Pulmonary artery endothelial cell (primary cell): ENCODE data around the gene TDO2. TPM values are rescaled to one million over a fixed set of nuclear protein-coding genes. Genes with fewer than 3 reads are reported as not detected.

ENCODE experiments used
- DNase-seq: peaks from one replicate; pipeline ENCODE4 v3.0.0-alpha.2; 2011; ENCODE audit warnings: low read depth, low spot score
- total RNA-seq: library from RNA; depleted of rRNA; stranded (reverse); fragments of >200 nt; gene quantifications from 2 replicates; pipeline ENCODE4 v1.2.3, GENCODE V29; 2014

TDO2 gene
- total RNA-seq, 1 donor from 2014 or later, result not detected

DNA sequence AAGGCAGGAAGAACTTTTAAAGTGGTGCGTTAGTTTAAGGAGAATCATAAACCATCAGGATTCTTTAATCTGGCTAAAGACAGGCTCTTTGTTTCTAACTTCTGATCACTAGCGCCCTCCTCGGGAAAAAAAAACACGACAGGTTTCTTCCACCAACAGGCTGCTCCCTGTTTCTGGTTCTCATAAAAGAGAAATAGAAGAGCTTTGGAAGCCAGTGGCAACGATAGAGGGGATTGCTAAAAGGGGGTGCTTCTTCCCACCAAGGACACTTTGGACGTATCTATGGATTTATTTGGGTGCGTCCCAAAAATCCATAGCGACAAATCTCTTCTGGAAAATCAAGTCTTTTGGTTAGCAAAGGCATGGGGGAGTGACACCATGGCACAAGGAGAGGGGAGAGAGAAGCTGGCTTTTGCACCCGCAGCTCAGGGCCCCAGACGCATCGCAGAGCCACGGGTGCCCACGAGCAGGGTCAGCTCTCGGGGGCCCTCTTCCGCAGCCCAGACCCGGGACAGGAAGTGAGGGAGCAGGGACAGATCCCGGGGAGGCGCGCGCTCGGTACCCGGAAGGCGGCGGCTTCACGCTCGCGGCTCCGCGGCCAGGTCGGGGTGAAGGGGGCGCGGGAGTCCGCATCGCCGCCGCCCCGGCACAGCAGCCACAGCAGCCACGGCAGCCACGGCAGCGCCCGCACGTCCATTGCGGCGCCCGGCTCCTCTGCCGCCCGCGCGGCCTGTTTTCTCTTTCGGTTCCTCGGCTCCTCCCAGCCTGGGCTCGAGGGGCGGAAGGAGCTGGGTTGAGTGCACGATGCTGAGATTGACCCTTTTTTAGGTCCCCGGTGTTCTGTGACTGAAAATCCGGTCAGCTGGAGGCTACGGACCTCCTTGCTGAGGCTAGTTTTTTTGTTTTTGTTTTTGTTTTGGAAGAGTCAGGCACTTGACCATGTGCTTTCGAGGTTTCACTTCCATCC is 49.9 kb downstream of the TDO2 start, which contains the start of gene CTSO:
Gene CTSO (minus strand): TSS at position 716 of the 967 bp plus-strand sequence. CDS start 19 bp downstream, at position 697.
- DNase-seq, result peak; percentile 41

DNA sequence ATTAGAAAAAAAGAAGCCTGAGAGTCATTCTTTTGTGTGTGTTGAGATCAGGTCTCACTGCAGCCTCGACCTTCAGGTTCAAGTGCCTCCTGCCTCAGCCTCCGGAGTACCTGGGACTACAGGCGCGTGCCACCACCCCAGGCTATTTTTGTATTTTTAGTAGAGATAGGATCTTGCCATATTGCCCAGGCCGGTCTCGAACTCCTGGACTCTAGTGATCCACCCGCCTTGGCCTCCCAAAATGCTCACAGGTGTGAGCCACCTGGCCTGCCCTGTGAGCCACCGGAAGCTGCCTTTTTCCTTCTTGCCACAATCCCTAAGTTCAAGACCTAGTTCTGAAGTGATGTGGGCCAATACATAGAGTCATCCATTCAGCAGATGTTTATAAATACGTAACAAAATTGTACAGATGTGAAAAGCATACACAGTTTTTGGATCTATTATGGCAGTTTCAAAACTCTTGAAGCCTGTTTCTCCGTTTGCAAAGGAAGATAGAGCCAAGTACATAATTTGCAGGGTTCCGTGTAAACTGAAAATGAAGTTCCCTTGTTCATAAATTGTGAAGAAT is 50.7 kb downstream of the TDO2 start:
- no peak for DNase-seq

DNA sequence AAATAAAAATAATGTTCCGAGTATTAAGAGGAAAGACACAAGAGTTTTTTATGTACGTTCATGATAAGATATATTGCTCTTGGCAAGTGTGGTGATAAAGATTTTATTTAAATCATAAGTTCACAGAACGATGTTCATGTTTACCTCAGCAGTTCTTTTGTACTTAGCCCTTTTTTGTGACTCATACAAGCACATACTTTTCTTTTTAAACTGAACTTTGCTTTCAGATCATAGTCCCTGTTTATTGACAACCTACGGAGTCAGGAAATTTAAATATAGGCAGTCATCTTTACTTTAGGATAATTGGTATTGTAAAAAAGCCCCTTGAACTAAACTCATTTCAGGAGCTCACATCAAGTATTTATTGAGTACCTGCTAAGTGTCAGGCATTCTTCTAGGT is 51.4 kb downstream of the TDO2 start:
- DNase-seq, result no peak

DNA sequence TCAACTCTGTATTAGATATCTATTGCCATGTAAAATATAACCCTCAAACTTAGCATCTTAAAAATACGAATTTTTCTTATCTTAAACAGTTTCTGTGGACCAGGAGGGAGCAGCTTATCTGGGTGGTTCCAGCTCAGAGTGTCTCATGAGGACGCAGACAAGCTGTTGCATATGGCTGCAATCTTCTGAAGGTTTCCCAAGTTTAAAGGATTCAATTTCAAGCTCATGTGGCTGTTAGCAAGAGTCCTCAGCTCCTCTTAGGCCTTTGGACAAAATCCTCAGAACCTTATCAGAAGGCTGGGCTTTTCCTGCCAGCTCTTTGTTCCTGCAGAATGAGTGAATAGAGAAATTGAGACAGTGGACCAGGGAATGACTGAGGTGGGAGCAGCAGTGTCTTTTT is 53.0 kb downstream of the TDO2 start:
- DNase-seq, result no peak

DNA sequence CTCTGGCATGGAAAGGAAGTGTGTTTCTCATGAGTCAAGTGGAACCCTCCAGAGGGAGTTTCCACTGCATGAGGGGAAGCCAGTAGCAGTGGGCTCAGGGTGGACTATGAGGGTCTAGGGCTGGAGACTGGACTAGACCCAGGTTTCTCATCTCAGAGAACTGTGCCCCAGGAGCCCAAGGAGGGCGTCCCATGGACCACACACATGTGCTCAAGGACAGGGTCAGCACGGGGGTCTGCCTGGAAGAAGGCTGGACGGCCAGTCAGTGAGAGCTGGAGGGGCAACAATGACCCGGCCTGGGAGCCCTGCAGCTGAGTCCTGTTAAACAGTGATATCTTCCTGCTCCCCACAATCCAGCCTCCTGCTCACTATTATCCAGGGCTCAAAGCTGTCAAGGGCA is 55.9 kb downstream of the TDO2 start:
- no peak for DNase-seq

DNA sequence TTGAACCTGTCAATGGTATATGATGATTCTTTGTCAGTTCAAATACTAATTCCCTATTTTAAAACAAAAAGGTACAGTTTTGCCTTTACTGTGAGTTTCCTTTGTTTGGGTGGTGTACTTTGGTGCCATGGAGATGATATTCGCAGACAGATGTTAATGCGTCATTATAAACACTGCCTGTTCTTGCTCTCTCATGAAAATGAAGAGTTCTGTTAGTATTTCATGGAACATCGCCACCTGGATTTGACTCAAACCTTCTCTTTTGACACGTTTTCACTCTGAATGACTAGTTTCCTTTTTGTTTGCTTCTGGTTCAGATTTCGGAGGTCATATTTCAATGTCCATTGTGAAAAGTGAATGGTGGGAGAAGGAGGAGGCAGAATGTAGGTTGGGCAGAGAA is 57.0 kb downstream of the TDO2 start:
- no peak for DNase-seq

DNA sequence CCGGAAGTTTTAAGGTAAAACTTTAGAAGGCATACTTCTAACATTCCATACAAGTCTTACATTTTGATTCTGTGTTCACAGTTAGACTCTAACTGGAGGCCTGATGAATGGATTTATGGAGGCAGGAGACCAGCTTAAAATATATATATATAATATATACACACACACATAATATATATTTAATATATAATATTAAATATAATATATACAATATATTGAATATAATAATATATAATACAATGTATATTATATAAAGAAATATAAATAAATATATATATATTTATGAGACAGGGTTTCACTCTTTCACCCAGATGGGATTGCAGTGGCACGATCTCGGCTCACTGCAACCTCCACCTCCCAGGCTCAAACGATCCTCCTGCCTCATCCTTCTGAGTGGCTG is 58.1 kb downstream of the TDO2 start:
- no peak for DNase-seq

DNA sequence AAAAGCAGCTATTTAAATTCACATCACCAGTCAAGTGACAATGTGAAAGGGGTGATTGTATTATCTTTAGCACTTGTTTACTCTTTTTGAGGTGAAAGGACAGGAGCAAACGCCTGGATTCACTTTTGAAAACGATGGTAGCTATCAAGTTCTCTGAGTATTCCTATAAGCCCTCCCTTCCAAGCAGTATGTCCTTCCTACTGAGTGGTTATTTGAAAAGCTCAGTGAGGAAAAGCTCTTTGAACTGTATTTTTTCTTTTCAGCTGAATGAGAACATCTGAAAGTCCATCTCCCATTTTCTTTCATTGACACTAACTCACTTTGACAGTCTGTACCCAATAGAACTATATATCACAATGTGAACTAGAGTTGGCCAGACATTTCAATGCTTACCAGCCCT is 59.3 kb downstream of the TDO2 start:
- DNase-seq, result no peak

DNA sequence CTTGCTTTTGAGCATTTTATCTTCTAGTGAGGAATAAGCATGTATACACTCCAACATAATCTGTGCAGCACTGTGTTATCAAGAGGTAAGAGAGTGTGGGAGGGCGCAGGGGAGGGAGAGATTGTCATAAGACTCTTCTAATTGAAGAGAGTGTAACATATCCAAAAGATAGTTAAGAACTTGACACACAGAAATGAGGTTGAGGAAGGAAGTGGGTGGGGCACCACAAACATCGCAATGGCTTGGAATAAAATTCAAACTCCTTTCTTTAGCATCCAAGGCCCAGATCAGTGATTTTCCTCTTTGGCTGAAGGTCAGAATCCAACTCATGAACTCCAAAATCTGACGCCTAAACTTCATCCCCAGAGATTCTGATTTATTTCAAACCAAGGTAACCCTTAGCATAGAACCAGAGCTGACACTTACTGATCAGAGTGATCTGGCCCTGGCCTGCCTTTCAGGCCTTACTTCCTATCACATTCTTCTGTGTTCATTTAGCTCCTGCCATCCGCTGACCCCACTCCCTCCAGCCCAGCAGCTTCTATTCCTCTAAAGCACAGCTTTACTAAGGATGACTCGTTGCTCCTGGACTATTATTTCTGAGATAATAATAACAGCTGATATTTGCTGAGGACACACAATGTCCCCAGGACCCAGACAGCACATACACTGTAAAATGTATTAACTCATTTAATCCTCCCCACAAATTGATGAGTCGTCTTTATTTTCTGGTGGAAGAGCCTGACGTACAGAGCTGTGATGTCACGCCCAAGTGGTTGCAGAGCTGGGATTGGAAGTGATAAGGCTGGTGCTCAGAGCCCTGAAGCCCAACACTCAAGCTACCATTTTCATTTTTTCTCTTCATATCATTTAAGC is 60.8 kb downstream of the TDO2 start:
- no peak for DNase-seq

DNA sequence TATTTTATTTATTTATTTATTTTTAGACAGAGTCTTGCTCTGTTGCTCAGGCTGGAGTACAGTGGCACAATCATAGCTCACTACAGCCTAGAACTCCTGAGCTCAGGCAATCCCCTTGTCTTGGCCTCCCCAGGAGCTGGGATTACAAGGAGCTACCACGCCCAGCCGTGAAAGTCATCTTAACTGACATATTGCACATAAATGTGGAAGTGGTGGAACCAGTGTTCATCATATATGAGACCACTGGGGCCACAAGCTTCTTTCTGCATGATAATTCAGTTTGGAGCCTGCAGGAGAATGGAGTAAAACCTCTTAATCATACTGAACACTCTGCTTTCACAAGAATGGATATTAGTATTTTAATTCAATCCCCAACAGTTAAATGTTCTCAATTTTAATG is 62.7 kb downstream of the TDO2 start:
- DNase-seq, result no peak

DNA sequence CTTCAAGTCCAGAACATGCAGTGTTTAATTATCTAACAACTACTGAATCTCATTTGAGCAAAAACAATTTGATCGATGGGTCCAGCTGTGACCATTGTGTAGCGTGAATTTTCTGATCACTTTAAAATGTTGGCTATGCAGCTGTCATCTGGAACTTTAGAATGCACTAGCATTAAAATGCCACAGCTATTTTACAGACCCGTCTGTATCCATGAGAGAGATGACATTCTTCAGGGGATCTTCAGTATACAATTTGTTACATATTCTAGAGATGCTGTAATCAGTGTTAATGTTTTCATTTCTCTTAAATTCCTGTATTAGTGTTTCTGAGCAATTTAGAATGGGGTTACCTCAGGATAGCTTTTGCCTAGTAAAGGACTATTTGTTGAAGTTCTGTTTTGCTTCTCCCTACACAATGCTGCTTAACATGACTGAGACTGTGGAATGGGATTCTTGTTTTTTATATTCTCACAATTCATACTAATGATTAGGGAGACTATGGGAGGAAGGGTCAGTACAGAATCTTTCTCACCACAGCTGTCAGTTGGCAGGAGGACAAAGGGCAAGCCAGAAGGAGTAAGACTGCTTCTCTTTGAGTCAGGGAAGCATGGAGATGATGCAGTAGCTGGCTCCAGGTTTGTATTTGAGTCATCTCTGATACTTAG is 63.4 kb downstream of the TDO2 start:
- no peak for DNase-seq

Other genes with a start within 250 kb of the TDO2 start
- gene GUCY1A1, start 236.8 kb upstream of the TDO2 start, total RNA-seq, result 0.07 TPM in 1 of 2 replicates, not detected in the other
- gene GUCY1B1, start 144.7 kb upstream of the TDO2 start, total RNA-seq, result 0.20 TPM in 1 of 2 replicates, not detected in the other
- gene ASIC5, start 37.4 kb upstream of the TDO2 start, total RNA-seq, result not detected in 2 replicates
- gene CTSO, start 50.2 kb downstream of the TDO2 start, total RNA-seq, result 6.1 and 12.1 TPM in 2 replicates